NB4 (cell line): ENCODE results near the gene FNBP1L.

Experiments
- POLR2A ChIP-seq: IDR thresholded peaks from 2 replicates; pipeline ENCODE4 v1.6.1; 2011; ENCODE audit warnings: mild to moderate bottlenecking; ENCODE audit not compliant: insufficient read length; ENCODE audit errors: extremely low read depth
- TF ChIP-seq, protein P1 (sequence below): IDR thresholded peaks from one replicate; pipeline ENCODE4 v1.5.1; 2012; ENCODE audit warnings: low read depth, low read length

DNA sequence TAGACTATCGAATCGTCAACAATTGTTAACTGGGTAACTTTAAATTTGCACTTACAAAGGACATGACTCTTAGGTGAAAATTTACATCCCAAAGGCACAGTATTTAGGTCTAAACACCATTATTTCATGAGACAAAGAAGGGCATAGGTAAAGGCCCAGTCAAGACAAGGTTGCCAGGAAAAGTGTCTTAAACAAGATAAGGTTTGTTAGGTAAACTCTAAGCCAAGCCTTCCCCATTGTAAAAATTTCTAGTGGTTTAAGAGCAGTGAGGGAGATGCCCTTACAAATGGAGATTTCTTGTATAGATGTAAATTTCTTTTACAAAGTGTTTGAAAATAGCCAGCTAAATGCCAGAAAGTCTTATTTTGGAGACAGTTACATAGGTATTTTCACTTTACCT, 36.9 kb upstream of the FNBP1L start:
- TF ChIP-seq, protein P1, sequence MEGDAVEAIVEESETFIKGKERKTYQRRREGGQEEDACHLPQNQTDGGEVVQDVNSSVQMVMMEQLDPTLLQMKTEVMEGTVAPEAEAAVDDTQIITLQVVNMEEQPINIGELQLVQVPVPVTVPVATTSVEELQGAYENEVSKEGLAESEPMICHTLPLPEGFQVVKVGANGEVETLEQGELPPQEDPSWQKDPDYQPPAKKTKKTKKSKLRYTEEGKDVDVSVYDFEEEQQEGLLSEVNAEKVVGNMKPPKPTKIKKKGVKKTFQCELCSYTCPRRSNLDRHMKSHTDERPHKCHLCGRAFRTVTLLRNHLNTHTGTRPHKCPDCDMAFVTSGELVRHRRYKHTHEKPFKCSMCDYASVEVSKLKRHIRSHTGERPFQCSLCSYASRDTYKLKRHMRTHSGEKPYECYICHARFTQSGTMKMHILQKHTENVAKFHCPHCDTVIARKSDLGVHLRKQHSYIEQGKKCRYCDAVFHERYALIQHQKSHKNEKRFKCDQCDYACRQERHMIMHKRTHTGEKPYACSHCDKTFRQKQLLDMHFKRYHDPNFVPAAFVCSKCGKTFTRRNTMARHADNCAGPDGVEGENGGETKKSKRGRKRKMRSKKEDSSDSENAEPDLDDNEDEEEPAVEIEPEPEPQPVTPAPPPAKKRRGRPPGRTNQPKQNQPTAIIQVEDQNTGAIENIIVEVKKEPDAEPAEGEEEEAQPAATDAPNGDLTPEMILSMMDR, result no peak
- TF ChIP-seq POLR2A, result no peak
